Ishikawa (cell line): Measurements from ENCODE around the gene ITGA1.

Experiments
- NFIC ChIP-seq: IDR thresholded peaks from 2 replicates; pipeline ENCODE4 v1.6.1; 2012
- TAF1 ChIP-seq: IDR thresholded peaks from 2 replicates; pipeline ENCODE4 v1.6.1; 2012; ENCODE audit warnings: low read depth, mild to moderate bottlenecking
- TEAD4 ChIP-seq: IDR thresholded peaks from 2 replicates; pipeline ENCODE4 v1.6.1; 2012

DNA sequence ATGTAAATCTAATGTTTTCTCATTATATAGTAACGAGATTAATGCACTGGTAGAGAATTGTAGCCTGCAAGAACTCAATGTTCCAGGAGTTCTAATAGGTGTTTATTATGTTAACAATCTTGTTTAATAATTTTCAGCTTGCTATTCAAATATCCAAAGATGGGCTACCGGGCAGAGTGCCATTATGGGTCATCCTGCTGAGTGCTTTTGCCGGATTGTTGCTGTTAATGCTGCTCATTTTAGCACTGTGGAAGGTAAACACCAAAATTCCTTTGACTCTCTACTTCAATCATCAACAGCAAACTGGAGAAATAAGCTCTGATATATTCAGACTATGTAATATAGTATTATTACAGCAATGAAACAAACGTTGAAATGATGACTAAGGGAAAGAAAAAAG lies 159.5 kb downstream of the ITGA1 start:
- TF ChIP-seq NFIC (no peak), TAF1 (no peak), TEAD4 (no peak)
